Measurements from ENCODE around the gene LHX3.

Gene LHX3

DNA sequence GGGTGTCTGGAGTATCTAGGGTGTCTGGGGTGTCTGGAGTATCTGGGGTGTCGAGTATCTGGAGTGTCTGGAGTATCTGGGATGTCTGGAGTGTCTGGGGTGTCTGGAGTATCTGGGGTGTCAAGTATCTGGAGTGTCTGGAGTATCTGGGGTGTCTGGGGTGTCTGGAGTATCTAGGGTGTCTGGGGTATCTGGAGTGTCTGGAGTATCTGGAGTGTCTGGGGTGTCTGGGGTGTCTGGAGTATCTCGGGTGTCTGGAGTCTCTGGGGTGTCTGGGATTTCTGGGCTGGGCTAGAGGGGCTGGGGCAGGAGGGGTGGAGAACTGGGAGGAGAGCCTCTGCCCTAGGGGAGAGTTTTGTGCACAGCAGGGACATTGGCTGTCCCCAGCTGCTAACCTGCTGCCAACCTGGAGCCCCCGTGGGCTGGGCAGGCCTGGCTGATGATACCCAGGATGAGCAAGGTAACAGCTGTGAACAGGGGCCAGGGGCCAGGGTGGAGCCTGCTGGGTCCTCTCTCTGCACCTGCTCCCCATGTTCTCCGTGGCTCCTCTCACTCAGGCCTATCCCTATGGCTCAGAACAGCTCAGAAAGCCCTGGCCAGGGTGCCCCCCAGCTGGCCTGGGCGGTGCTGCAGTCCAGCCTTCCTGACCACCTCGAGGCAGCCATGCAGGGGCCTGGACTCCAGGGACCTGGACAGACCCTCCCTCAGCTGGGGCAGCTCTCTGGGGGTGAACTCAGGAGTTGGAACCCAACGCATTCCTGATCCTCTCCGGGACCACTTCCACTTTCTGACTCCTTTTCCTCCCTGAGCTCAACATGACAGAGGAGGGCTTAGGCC is 29.9 kb downstream of the LHX3 start:
- H3K4me1 ChIP-seq (ENCODE audit: control insufficient read depth, insufficient read depth, low read length) = peaks cover 4% of the 10 kb centered on the region; the same call in 1 of the 2 replicates
- ChIA-PET CTCF (interaction anchor here (0.7 to 1.4 kb wide), 7 partner anchors 10 to 108 kb away, joined by 3 to 5 read pairs (median 4); no protein-coding TSS in a partner anchor), POLR2A (no interaction called here)
- H3K4me3 ChIP-seq (ENCODE audit: low read depth, low read length) = no peak overlapping the region
- no peak overlapping the region for H3K27ac ChIP-seq (ENCODE audit: extremely low read depth, low read depth, low read length)
- no peaks in the 10 kb centered on the region for H3K9me3 ChIP-seq (ENCODE audit: control insufficient read depth, insufficient read depth, low read depth, low read length)
- H3K36me3 ChIP-seq (ENCODE audit: control insufficient read depth in 2 of 2, insufficient read depth in 1 of 2, low read length in 2 of 2) = no peaks in the 10 kb centered on the region
- TF ChIP-seq ZIC2 (tag by site-specific recombination; IDR thresholded peaks at IDR 0.05) (peak; percentile 70), ZNF600 (tag by site-specific recombination; IDR thresholded peaks at IDR 0.05) (peak; percentile 45; the same call in 1 of the 2 replicates), ZNF658 (tag by site-specific recombination; IDR thresholded peaks at IDR 0.05) (no peak), ZNF16 (tag by site-specific recombination; IDR thresholded peaks at IDR 0.05; ENCODE audit: low read depth) (no peak), GLIS2 (tag by site-specific recombination; IDR thresholded peaks at IDR 0.05) (no peak; the same call in 1 of the 2 replicates), ZNF561 (tag by site-specific recombination; IDR thresholded peaks at IDR 0.05; ENCODE audit: borderline replicate concordance) (no peak), ZNF394 (tag by site-specific recombination; IDR thresholded peaks at IDR 0.05; ENCODE audit: borderline replicate concordance) (peak; percentile 95), KLF8 (tag by site-specific recombination; IDR thresholded peaks at IDR 0.05) (no peak)
- TF ChIP-seq, protein P1, sequence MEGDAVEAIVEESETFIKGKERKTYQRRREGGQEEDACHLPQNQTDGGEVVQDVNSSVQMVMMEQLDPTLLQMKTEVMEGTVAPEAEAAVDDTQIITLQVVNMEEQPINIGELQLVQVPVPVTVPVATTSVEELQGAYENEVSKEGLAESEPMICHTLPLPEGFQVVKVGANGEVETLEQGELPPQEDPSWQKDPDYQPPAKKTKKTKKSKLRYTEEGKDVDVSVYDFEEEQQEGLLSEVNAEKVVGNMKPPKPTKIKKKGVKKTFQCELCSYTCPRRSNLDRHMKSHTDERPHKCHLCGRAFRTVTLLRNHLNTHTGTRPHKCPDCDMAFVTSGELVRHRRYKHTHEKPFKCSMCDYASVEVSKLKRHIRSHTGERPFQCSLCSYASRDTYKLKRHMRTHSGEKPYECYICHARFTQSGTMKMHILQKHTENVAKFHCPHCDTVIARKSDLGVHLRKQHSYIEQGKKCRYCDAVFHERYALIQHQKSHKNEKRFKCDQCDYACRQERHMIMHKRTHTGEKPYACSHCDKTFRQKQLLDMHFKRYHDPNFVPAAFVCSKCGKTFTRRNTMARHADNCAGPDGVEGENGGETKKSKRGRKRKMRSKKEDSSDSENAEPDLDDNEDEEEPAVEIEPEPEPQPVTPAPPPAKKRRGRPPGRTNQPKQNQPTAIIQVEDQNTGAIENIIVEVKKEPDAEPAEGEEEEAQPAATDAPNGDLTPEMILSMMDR (tag by site-specific recombination; IDR thresholded peaks at IDR 0.05) = 0 out of 2 replicates have a peak, but pooled peaks have one; percentile 18

DNA sequence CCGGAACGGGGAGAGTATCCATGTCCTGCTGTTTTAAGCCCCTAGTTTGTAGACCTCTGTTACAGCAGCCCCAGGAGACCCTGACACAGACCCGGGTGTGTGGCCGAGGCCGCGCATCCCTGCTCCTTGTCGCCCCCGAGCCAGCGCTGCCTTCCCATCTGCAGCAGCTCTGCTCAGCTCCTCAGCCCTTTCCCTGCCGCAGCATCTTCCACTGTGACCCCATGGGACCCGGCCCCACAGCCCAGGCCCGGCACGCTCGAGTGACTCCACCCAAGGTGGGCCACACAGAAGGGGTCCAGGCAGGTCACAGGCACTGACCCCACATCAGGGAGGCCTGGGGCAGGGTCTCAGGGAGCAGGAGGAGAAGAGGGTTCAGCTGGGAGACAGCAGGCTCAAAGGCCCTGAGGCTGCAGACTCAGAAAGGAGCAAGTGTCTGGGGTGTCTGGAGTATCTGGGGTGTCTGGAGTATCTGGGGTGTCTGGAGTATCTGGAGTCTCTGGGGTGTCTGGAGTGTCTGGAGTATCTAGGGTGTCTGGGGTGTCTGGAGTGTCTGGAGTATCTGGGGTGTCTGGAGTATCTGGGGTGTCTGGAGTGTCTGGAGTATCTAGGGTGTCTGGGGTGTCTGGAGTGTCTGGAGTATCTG is 31.2 kb downstream of the LHX3 start:
- Histone ChIP-seq H3K36me3 (ENCODE audit: control insufficient read depth in 2 of 2, insufficient read depth in 1 of 2, low read length in 2 of 2) (no peaks in the 10 kb centered on the region), H3K4me3 (ENCODE audit: low read depth, low read length) (no peak overlapping the region), H3K27ac (ENCODE audit: extremely low read depth, low read depth, low read length) (no peak overlapping the region), H3K9me3 (ENCODE audit: control insufficient read depth, insufficient read depth, low read depth, low read length) (no peaks in the 10 kb centered on the region), H3K4me1 (ENCODE audit: control insufficient read depth, insufficient read depth, low read length) (peaks cover 4% of the 10 kb centered on the region; the same call in 1 of the 2 replicates)
- POLR2A ChIA-PET = no interaction called here
- CTCF ChIA-PET = no interaction called here
- TF ChIP-seq ZNF394 (tag by site-specific recombination; IDR thresholded peaks at IDR 0.05; ENCODE audit: borderline replicate concordance) (peak; percentile 80; the same call in 1 of the 2 replicates), ZNF623 (tag by site-specific recombination; IDR thresholded peaks at IDR 0.05) (peak; percentile 53; the same call in 1 of the 2 replicates), ZNF600 (tag by site-specific recombination; IDR thresholded peaks at IDR 0.05) (0 out of 2 replicates have a peak, but pooled peaks have one; percentile 36), ZFP69B (tag by site-specific recombination; IDR thresholded peaks at IDR 0.05) (no peak), ZNF140 (tag by site-specific recombination; IDR thresholded peaks at IDR 0.05) (no peak)

DNA sequence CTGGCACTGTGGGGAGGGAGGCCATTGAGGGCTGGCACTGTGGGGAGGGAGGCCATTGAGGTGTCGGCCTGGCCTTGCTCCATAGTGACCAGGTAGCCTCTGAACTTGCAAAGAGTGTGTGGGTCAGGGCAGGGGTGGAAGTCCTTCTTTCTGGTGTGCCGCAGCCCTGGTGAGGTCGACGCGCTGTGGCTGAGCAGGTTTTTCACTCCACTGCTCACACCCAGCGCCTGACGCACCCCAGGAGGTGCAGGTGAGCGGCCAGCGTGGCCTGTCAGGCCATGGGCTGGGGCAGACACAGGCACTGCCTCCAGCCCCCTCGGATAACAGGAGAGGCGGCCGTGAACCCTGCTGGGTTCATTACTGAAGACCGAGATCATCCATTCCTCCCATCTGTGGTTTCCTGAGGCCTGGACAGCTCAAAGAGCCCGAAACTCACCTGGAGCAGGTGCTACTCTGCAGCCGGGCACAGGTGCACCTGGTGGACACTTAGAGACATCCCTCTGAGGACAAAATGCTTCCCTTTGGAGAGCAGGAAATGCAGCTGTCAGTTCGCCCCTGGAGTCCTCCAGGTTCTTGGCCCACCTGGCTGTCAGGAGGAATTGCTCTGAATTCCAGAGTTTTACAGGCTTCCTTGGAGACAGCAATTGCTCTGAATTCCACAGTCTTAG is 32.4 kb downstream of the LHX3 start:
- Histone ChIP-seq H3K27ac (ENCODE audit: extremely low read depth, low read depth, low read length) (no peak overlapping the region), H3K4me1 (ENCODE audit: control insufficient read depth, insufficient read depth, low read length) (peaks cover 4% of the 10 kb centered on the region; the same call in 1 of the 2 replicates), H3K36me3 (ENCODE audit: control insufficient read depth in 2 of 2, insufficient read depth in 1 of 2, low read length in 2 of 2) (no peaks in the 10 kb centered on the region), H3K9me3 (ENCODE audit: control insufficient read depth, insufficient read depth, low read depth, low read length) (no peaks in the 10 kb centered on the region), H3K4me3 (ENCODE audit: low read depth, low read length) (no peak overlapping the region)
- ChIA-PET CTCF (interaction anchor here (0.8 to 4.4 kb wide), 7 partner anchors 14 to 111 kb away, joined by 3 to 39 read pairs (median 4); no protein-coding TSS in a partner anchor), POLR2A (interaction anchor here (0.6 kb wide), 1 partner anchor 107 kb away, joined by 3 read pairs; no protein-coding TSS in a partner anchor)
- TF ChIP-seq PRDM1 (tag by site-specific recombination; IDR thresholded peaks at IDR 0.05) (no peak), ZEB2 (tag by site-specific recombination; IDR thresholded peaks at IDR 0.05) (0 out of 2 replicates have a peak, but pooled peaks have one; percentile 21), ZNF571 (tag by site-specific recombination; IDR thresholded peaks at IDR 0.05) (no peak), GLIS1 (tag by site-specific recombination; IDR thresholded peaks at IDR 0.05) (peak; percentile 32; the same call in 1 of the 2 replicates), OVOL3 (tag by site-specific recombination; IDR thresholded peaks at IDR 0.05) (no peak), ZNF335 (tag by site-specific recombination; conservative IDR thresholded peaks at IDR 0.05) (no peak), ZNF830 (tag by site-specific recombination; IDR thresholded peaks at IDR 0.05; ENCODE audit: low read depth) (no peak), ZSCAN30 (tag by site-specific recombination; IDR thresholded peaks at IDR 0.05) (no peak), KLF9 (tag by site-specific recombination; IDR thresholded peaks at IDR 0.05; ENCODE audit: low read depth) (no peak), ZSCAN16 (tag by site-specific recombination; IDR thresholded peaks at IDR 0.05) (no peak)
- TF ChIP-seq, protein P2, sequence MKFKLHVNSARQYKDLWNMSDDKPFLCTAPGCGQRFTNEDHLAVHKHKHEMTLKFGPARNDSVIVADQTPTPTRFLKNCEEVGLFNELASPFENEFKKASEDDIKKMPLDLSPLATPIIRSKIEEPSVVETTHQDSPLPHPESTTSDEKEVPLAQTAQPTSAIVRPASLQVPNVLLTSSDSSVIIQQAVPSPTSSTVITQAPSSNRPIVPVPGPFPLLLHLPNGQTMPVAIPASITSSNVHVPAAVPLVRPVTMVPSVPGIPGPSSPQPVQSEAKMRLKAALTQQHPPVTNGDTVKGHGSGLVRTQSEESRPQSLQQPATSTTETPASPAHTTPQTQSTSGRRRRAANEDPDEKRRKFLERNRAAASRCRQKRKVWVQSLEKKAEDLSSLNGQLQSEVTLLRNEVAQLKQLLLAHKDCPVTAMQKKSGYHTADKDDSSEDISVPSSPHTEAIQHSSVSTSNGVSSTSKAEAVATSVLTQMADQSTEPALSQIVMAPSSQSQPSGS (tag by site-specific recombination; IDR thresholded peaks at IDR 0.05; ENCODE audit: low read depth) = no peak
- TF ChIP-seq, protein P3, sequence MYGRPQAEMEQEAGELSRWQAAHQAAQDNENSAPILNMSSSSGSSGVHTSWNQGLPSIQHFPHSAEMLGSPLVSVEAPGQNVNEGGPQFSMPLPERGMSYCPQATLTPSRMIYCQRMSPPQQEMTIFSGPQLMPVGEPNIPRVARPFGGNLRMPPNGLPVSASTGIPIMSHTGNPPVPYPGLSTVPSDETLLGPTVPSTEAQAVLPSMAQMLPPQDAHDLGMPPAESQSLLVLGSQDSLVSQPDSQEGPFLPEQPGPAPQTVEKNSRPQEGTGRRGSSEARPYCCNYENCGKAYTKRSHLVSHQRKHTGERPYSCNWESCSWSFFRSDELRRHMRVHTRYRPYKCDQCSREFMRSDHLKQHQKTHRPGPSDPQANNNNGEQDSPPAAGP (tag by site-specific recombination; IDR thresholded peaks at IDR 0.05) = no peak
